Adipocyte (in vitro differentiated cells): ENCODE data around the gene APLN.
A peak's percentile ranks its signal among the peaks of the same experiment; 100 is the strongest.

Experiments
- DNase-seq: peaks from one replicate; pipeline ENCODE4 v3.0.0-alpha.2; 2015; ENCODE audit warnings: low read depth
- H3K27me3 ChIP-seq: replicated peaks from 2 replicates; pipeline ENCODE4 v1.7.0; 2013; ENCODE audit warnings: mild to moderate bottlenecking, low read length, moderate library complexity; ENCODE audit not compliant: control insufficient read depth, insufficient read depth
- H3K36me3 ChIP-seq: 2 replicates; pipeline ENCODE4 v1.7.0; 2013; ENCODE audit warnings: low read length, mild to moderate bottlenecking, moderate library complexity; ENCODE audit not compliant: control insufficient read depth, insufficient read depth, severe bottlenecking
- H3K4me1 ChIP-seq: 2 replicates; pipeline ENCODE4 v1.7.0; 2013; ENCODE audit warnings: mild to moderate bottlenecking, low read length, moderate library complexity; ENCODE audit not compliant: control insufficient read depth, insufficient read depth
- H3K4me3 ChIP-seq: 2 replicates; pipeline ENCODE4 v1.7.0; 2013; ENCODE audit warnings: mild to moderate bottlenecking, low read length, moderate library complexity
- H3K9ac ChIP-seq: 2 replicates; pipeline ENCODE4 v1.7.0; 2013; ENCODE audit warnings: mild to moderate bottlenecking, low read length, moderate library complexity
- H3K9me3 ChIP-seq: 2 replicates; pipeline ENCODE4 v1.7.0; 2013; ENCODE audit warnings: mild to moderate bottlenecking, low read length, moderate library complexity; ENCODE audit not compliant: control insufficient read depth

APLN gene

DNA sequence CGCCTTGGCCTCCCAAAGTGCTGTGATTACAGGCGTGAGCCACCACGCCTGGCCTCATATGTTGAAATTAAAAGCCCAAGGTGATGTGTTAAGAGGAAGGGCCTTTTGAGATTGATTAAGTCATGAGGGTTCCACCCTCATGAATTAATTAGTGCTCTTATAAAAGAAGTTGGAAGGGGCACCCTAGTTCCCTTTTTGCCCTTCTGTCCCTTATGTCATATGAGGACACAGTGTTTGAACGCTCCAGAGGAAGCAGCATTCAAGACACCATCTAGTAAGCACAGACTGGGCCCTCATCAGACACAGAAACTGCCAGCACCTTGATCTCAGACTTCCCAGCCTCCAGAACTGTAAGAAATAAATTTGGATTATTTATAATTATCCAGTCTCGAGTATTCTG, 5.1 kb upstream of the APLN start:
- Histone ChIP-seq H3K9ac (no peak overlapping the region), H3K9me3 (peaks cover 3% of the 10 kb centered on the region), H3K27me3 (peaks cover 26% of the 10 kb centered on the region), H3K36me3 (no peaks in the 10 kb centered on the region), H3K4me1 (peaks cover 4% of the 10 kb centered on the region), H3K4me3 (no peak overlapping the region)
- no peak for DNase-seq

DNA sequence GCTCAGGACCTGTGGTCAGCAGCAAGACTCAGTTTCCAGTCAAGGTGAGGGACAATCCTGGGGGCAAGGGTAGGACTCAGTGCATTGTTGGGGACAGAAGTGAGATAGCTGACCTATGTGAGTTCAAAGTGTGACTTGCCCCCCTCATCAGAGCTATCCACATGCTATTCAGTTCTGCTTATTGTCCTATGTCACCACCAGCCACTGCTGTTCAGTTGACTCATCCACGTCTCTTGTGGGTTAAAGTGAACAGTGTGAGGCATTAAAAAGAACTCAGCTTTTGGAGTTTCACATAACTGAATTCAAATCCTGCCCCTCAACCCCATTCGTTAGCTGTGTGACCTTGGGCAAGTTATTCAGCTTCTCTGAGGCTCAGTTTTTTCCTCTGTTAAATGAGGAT, 4.4 kb upstream of the APLN start:
- Histone ChIP-seq H3K36me3 (no peaks in the 10 kb centered on the region), H3K27me3 (peaks cover 26% of the 10 kb centered on the region), H3K4me1 (peaks cover 6% of the 10 kb centered on the region), H3K4me3 (no peak overlapping the region), H3K9me3 (peaks cover 3% of the 10 kb centered on the region), H3K9ac (no peak overlapping the region)
- no peak for DNase-seq

DNA sequence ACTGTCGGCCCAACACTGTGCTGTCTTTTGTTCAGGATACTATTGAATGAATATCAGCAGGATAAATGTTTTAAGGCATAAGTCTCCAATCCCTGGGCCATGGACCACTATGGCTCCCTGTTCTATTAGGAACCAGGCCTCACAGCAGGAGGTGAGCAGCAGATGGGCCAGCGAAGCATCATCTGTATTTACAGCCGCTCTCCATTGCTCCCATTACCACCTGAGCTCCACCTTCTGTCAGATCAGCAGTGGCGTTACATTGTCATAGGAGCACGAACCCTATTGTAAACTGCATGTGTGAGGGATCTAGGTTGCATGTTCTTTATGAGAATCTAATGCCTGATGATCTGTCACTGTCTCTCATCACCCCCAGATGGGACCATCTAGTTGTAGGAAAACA, 3.7 kb upstream of the APLN start:
- Histone ChIP-seq H3K36me3 (no peaks in the 10 kb centered on the region), H3K27me3 (peaks cover 29% of the 10 kb centered on the region), H3K9me3 (peaks cover 3% of the 10 kb centered on the region), H3K4me3 (no peak overlapping the region), H3K4me1 (peaks cover 8% of the 10 kb centered on the region), H3K9ac (no peak overlapping the region)
- DNase-seq = no peak

DNA sequence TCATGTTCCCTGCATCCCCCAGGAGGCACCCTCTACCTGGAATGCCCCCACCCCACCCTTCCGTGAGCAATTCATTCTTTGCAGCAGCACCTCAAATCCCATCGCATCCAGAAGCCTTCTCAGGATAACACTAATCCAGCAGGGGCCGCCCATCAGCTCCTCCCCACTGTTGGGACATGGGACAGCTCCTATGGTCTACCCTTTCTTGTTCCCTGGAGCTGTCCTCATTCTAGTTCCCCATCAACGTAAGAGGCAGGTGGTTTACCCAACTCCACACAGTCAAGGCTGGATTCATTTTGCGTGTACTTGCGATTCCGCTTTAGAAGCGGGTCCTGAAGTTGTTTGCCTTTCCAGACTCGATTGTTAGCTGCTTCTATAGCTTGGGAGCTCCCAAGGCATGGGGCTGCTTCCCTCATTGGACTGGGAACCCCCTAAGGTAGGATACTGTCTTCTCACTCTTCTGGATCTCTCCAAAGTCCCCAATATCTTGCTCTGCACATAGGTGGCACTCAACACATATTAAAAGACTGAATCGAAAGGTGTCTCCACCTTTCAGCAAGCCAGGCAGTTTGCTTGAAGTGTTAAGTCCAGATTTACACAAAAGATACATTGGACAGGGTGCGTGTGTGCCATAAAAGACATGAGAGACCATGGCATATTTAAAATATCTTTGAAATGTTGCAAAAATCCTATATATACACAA, 942 bp upstream of the APLN start:
- no peak for DNase-seq
- Histone ChIP-seq H3K9ac (no peak overlapping the region), H3K27me3 (peaks cover 24% of the 10 kb centered on the region), H3K4me1 (peaks cover 12% of the 10 kb centered on the region), H3K9me3 (peaks cover 3% of the 10 kb centered on the region), H3K36me3 (no peaks in the 10 kb centered on the region), H3K4me3 (no peak overlapping the region)

DNA sequence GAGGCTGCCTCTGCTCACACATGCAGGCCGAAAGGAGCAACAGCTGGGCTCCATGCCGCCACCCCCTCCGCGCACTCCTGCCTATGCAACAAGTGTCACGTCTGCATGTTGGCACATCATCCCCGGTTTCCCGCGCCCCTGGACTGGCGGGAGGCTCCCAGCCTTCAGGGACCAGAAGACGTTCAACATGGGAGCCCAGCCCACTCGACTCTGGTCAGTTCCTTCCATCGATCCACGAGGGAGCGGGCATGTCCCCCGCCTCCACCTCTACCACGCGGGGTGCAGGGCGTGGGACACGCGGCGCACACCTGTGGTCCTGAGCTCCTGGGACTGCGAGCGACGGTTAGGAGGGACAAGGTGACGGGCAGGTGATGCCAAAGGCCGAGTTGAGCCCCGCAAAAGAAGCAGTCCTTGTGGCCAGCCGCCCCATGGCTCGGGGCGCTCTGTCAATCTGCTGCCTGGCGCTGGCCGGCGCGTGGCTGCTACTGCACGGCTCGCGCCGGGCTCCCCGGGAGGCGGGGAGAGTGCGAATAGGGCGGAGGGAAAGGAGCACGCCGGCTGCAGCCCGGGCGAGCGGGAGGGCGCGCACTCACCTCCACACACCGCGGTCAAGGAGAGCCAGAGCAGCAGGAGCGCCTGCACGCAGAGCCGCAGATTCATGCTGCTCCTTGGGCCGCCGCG, 645 bp downstream of the APLN start:
- Histone ChIP-seq H3K9me3 (peaks cover 3% of the 10 kb centered on the region), H3K9ac (peak overlapping the region; percentile 49), H3K4me1 (peaks cover 12% of the 10 kb centered on the region), H3K36me3 (no peaks in the 10 kb centered on the region), H3K4me3 (peak overlapping the region; percentile 77), H3K27me3 (peaks cover 24% of the 10 kb centered on the region)
- DNase-seq = peak; percentile 43

DNA sequence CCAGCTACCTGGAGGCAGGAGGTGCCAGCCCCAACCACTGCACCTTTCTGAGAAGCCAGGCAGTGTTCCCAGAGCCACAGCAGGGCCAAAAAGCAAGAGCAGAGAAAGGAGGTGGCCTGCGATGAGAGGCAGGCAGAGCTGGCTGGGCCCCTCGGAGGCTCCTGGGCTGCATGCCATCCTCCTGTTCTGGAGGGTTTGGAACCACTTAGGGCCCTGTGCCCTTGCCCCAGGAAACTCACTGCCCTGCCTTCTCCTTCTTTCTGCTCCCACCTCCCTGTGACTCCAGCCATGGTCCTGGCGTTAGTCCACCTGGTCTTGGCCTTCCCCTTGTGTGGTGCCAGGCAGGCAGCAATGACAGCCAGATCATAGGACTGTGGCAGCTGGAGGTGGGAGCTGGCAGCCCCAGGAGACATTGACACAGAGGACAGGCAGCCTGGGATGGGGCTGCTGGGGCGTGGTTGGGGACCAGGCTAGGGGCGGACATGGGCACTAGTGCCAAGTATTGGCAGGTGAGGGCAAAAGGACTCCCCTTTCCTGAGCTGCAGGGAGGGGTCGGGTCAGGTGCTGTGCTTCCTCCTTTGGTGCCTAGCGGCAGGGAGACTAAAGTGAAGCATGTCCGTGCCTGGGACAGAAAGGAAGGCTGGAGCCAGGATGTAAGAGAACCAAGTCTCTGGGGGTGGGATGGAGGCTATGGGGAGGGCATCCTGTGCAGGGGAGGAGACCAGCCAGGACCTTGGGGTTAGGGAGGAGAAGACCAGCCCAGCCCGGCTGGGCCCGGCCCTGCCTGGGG, 1.4 kb downstream of the APLN start:
- no peak for DNase-seq
- peaks cover 23% of the 10 kb centered on the region for H3K27me3 ChIP-seq
- no peaks in the 10 kb centered on the region for H3K36me3 ChIP-seq
- H3K9ac ChIP-seq = no peak overlapping the region
- peaks cover 12% of the 10 kb centered on the region for H3K4me1 ChIP-seq
- H3K9me3 ChIP-seq = peaks cover 2% of the 10 kb centered on the region
- H3K4me3 ChIP-seq = peak overlapping the region; percentile 77

DNA sequence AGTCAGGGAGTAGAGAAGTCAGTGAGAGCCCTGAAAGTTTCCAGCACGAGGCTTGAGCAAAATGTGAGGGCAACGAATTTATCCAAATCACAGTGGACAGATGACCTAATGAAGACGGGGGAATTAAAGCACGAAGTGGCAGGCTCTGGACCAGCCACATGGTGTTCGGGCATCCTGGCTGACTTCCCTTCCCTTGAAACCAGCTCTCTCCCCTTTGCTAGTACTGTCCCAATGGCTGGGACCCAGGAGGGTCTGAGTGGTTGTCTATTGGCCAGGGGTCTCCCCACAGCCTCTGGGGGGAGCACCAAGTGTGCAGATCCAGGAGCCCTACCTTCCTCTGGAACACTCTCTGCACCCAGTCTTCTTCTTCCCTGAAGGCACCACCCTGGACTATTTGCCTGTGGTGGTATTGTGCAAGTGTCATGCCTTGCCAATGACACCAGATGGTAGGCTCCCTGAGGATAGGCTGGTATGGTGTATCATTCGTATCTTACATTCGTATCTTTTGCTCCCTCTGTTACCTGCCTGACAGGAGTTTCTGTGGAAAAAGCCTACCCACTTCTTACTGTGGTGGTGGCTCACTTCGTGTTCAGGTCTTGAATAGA, 2.1 kb downstream of the APLN start:
- Histone ChIP-seq H3K4me1 (peaks cover 12% of the 10 kb centered on the region), H3K27me3 (peaks cover 20% of the 10 kb centered on the region), H3K9ac (no peak overlapping the region), H3K36me3 (peaks cover 1% of the 10 kb centered on the region), H3K4me3 (no peak overlapping the region), H3K9me3 (no peaks in the 10 kb centered on the region)
- DNase-seq = no peak

DNA sequence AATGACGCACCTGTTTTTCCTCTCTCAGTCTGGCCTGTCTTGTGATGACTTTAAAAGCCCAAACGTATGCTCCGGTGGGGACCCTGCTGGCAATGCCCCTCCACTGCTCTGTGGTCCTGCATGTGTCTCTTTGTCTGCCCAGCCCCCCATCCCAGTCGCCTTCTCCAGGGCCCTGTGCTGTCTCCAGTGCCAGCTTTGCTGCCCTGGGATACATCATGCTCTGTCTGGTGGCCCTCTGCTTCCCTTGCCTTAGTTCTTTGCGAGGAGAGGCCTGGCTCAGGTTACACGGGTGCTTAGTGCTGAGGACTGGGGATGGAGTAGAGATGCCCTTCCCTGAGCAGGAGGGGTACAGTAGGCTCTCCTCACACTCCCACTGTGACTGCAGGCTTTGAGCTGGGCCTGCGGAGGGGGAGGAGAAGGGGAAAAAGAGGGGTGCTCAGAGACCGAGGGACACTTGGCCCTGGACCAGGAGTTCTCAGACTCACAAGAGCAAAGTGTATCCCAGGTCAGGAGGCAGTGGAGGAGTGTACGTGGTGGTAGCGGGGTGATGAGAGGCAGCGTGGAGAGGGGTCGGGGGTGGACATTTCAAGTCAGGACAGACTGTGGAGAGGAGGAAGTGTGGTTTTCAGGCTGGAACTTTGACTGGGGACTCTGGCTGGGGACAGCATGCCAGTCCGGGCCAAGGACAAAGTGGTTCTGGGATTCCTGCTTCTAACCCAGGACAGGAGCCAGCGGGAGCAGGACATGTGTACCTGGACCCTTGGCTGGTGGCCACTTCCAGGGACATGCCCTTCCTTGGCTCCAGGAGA, 2.8 kb downstream of the APLN start:
- peaks cover 21% of the 10 kb centered on the region for H3K27me3 ChIP-seq
- no peak overlapping the region for H3K9ac ChIP-seq
- no peak overlapping the region for H3K4me3 ChIP-seq
- no peak for DNase-seq
- no peaks in the 10 kb centered on the region for H3K9me3 ChIP-seq
- peaks cover 12% of the 10 kb centered on the region for H3K4me1 ChIP-seq
- peaks cover 8% of the 10 kb centered on the region for H3K36me3 ChIP-seq

DNA sequence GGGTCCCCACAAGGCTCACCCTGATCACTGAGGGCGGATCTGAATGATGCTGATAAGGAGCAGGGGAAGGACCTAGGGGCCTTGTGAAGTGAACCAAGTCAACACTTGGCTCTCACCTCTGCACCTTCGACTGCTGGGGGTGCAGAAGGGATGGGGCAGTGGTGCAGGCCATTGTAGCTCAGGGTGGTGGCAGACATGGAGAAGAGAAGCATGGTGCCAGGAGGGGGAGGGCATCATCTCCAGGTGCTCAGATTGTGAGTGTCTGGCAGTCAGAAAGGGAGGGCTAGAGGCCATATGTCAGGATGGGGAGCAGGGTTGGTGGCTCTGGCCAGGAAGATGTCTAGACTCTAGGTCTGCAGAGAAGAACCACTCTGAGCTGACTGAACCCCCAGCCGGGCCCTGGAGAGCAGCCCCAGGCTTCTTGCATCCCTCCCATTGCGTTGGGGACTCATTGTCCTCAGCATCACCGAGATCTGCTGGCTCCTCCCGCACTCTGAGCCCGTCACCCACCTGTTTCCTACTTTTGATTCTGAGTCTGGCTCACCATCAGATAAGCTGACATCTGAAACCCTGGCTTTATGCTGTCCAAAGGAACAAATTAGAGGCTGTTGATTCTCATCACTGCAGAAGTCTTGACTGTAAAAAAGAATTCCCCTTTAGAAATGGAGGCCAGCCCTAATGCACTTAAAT, 3.8 kb downstream of the APLN start:
- no peak for DNase-seq
- Histone ChIP-seq H3K9me3 (no peaks in the 10 kb centered on the region), H3K36me3 (peaks cover 9% of the 10 kb centered on the region), H3K4me3 (no peak overlapping the region), H3K4me1 (peaks cover 12% of the 10 kb centered on the region), H3K27me3 (peaks cover 22% of the 10 kb centered on the region), H3K9ac (no peak overlapping the region)

DNA sequence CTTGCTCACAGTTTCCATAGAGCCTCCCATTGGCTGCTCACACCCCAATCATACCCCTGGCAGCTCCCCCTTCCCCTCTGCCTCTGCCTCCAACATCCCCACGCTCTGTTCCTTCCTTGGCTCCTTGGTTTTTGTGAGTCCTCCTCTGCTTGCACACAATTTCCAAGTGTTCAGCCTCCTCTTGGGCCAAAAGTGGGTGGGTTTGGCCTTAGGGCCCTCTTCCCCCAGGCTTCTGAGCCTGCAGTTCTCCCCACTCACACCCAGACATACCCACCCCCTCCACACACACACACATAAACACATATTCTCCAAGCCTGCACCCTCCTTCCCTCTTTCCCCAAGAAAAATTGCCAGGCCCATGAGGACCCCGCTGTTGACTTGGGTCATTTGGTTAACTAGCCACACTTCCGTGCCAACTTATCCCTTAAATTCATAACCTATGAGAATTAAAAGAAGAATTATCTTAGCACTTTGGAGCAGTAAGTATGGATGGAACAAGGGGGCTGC, 4.5 kb downstream of the APLN start:
- H3K4me1 ChIP-seq = peaks cover 10% of the 10 kb centered on the region
- no peak overlapping the region for H3K4me3 ChIP-seq
- H3K9ac ChIP-seq = no peak overlapping the region
- no peaks in the 10 kb centered on the region for H3K9me3 ChIP-seq
- H3K27me3 ChIP-seq = peaks cover 15% of the 10 kb centered on the region
- peaks cover 9% of the 10 kb centered on the region for H3K36me3 ChIP-seq
- DNase-seq = no peak
